HuH-7 (cell line): ENCODE results near the gene SP7.
A peak's percentile ranks its signal among the peaks of the same experiment; 100 is the strongest.
"Not testable (repeated sequence)": the region's sequence is repeated elsewhere in the genome, so short reads cannot be mapped to it uniquely, and the experiment has no call there.

Experiments used
- DNase-seq: peaks from one replicate; pipeline ENCODE4 v3.0.0; 2011; ENCODE audit warnings: low spot score

Gene SP7

GRCh38 chr12:53346491-53346890, 10.3 kb upstream of the SP7 start:
- DNase-seq = no peak

GRCh38 chr12:53345486-53346188, 9.5 kb upstream of the SP7 start:
- DNase-seq = no peak

GRCh38 chr12:53344824-53345485, 8.8 kb upstream of the SP7 start:
- DNase-seq = peak; percentile 89

- no peak for DNase-seq
Observed at GRCh38 chr12:53344487-53344823, 8.3 kb upstream of the SP7 start.

GRCh38 chr12:53343969-53344368, 7.8 kb upstream of the SP7 start:
- no peak for DNase-seq

GRCh38 chr12:53343449-53343848, 7.3 kb upstream of the SP7 start:
- no peak for DNase-seq

DNA sequence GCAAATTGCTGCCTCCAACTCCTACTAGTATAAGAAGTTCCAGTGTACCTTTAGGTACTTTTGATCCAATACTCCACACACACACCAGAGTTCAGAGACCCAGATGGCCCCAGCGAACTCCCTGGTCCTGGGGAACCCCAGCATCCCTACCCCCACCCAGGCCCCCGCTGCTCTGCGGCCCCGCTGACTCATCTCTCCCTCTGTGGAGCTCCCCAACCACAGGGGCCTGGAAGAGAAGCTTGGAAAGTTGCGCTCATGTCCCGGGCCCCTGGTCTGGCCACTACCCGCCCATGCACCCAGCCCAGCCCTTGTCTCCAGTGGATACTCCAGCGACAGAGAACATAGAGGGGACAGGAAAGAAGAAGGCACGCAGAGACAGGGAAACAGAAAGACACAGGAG, 4.2 kb upstream of the SP7 start:
- no peak for DNase-seq

GRCh38 chr12:53338916-53339315, 2.8 kb upstream of the SP7 start:
- DNase-seq = no peak

- no peak for DNase-seq
Observed at GRCh38 chr12:53338017-53338416, 1.9 kb upstream of the SP7 start.

DNA sequence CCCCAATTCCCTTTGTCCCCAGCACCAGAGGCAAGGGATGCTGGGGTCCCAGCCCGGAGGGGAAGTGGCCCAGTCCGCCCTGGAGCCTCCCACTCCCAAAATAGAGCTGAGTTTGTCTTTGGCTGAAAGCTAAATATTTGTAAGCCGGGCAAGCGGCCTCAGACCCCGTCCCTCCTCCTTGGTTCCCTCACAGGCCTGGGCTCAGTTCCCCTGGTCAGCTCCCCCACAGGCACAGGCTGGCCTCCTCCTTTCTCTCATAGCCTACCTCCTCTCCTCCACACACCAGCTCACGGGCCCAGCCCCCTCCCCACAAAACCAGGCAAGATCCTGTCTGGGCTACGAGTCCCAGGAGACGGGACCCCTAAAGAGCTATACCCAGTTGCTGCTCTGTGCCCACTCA, 1.3 kb downstream of the SP7 start:
- DNase-seq = no peak

DNA sequence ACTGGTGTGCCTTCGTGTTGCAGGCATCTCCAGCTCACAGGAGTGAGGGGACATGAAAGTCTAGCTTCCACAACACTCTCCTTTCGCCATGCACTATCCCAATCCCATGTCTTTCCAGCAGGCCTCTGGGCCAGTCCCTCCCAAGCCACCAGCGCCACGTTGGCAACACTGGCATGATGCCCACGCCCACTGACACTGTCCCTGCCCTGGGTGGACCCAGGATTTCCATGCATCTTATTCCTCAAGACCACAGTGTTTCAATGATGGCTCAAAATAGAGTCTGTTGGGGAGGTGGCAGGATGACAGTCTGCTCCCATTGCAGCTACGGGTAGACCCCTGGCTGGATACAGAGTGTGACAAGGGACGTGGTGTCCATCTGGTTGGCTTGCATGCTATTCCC, 2.3 kb downstream of the SP7 start:
- no peak for DNase-seq

GRCh38 chr12:53333289-53333688, 2.9 kb downstream of the SP7 start:
- no peak for DNase-seq

GRCh38 chr12:53332744-53333143, 3.4 kb downstream of the SP7 start:
- no peak for DNase-seq

GRCh38 chr12:53332339-53332738, 3.8 kb downstream of the SP7 start:
- DNase-seq = not testable (repeated sequence)

DNA sequence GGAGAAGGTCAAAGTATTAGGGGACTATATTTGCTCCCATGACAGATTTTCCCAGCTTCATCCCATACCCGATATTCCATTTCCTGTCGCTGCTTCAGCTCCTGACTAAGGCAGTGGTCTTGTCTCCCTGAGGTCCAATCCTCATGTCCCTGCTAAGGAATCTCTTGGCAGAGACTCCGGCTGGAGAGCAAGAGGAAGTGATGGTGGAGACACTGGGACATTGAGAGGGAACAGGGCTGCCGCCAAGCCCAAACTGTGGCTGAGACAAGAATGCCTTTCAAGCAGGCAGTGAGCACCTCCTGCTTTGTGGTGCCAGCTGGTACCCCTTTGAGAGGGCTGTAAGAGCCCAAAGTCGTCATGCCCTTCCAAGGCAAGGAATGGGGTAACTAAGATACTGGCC, 5.5 kb downstream of the SP7 start:
- no peak for DNase-seq

- peak; percentile 83 for DNase-seq
Observed at GRCh38 chr12:53328043-53328435, 8.1 kb downstream of the SP7 start.

GRCh38 chr12:53327435-53328042, 8.6 kb downstream of the SP7 start:
- no peak for DNase-seq

GRCh38 chr12:53326460-53327185, 9.5 kb downstream of the SP7 start:
- no peak for DNase-seq

- peak; percentile 60 for DNase-seq
Observed at GRCh38 chr12:53325511-53326061, 10.6 kb downstream of the SP7 start.

DNA sequence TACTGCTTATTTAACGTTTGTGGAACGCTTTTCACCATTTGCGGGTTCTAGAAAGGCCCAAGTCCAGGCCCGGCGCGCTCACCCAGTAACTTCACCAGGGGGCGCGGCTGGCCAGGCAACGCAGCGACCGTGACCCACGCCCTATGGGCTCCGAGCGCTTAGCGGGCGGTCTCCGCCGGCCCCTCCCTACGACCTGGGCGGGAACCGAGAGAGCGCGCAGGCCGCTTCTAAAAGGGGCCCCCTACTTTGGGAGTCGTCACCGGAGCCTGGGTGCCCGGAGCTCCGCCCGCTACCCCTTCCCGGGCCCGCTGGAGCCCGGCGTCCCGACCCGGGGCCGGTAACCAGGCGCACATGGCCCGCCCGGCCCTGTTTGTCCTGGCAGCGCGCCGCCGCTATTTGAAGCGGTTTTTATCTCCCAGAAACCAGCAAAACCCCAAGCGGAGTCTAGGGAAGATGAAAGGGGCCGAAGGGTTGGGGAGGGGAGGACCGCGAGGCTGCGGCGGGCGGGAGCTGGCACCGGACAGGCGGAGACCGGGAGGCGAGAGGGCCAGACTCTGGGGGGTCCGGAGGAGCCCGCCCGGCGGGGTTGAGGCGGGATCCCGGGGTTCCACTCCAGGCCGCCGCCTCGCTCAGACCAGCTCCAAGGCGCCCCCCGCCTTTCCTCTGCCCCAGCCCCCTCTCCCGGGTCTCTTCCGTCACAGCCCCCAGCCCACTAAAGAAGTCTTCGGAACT, 11.2 kb downstream of the SP7 start:
- peak; percentile 98 for DNase-seq

- DNase-seq = no peak
Observed at GRCh38 chr12:53324113-53324778, 11.9 kb downstream of the SP7 start.
